GM18498 (cell line): ENCODE data around the gene SUSD6.
"Not testable (repeated sequence)": the region's sequence is repeated elsewhere in the genome, so short reads cannot be mapped to it uniquely, and the experiment has no call there.

ENCODE experiments used
- ATAC-seq: cut with Tn5 transposase; IDR thresholded peaks from one replicate; pipeline ENCODE4 v1.9.1; 2021; ENCODE audit warnings: mild to moderate bottlenecking, moderate library complexity; ENCODE audit not compliant: unreplicated experiment

Gene SUSD6

GRCh38 chr14:69647213-69647612, 35.8 kb downstream of the SUSD6 start:
- ATAC-seq = no peak

- not testable (repeated sequence) for ATAC-seq
Observed at GRCh38 chr14:69647642-69648041, 36.2 kb downstream of the SUSD6 start.

GRCh38 chr14:69648480-69649451, 37.4 kb downstream of the SUSD6 start:
- peak; percentile 64 for ATAC-seq

- no peak for ATAC-seq
Observed at GRCh38 chr14:69650948-69651369, 39.6 kb downstream of the SUSD6 start.

- no peak for ATAC-seq
Observed at GRCh38 chr14:69651664-69652063, 40.3 kb downstream of the SUSD6 start.

GRCh38 chr14:69652942-69653684, 41.7 kb downstream of the SUSD6 start:
- ATAC-seq = no peak

GRCh38 chr14:69654116-69654515, 42.7 kb downstream of the SUSD6 start:
- ATAC-seq = no peak

GRCh38 chr14:69657950-69658355, 46.6 kb downstream of the SUSD6 start:
- ATAC-seq = no peak

GRCh38 chr14:69658664-69659261, 47.4 kb downstream of the SUSD6 start:
- ATAC-seq = no peak

GRCh38 chr14:69660344-69661193, 49.2 kb downstream of the SUSD6 start:
- ATAC-seq = no peak

- ATAC-seq = no peak
Observed at GRCh38 chr14:69661194-69661537, 49.8 kb downstream of the SUSD6 start.

- no peak for ATAC-seq
Observed at GRCh38 chr14:69662636-69663299, 51.4 kb downstream of the SUSD6 start.

GRCh38 chr14:69663300-69663643, 51.9 kb downstream of the SUSD6 start:
- ATAC-seq = no peak

- no peak for ATAC-seq
Observed at GRCh38 chr14:69664265-69664664, 52.9 kb downstream of the SUSD6 start.

GRCh38 chr14:69664865-69665526, 53.6 kb downstream of the SUSD6 start:
- no peak for ATAC-seq

GRCh38 chr14:69665631-69666030, 54.2 kb downstream of the SUSD6 start:
- no peak for ATAC-seq

- no peak for ATAC-seq
Observed at GRCh38 chr14:69666112-69666511, 54.7 kb downstream of the SUSD6 start.

GRCh38 chr14:69666690-69667211, 55.4 kb downstream of the SUSD6 start:
- ATAC-seq = no peak

GRCh38 chr14:69667938-69668335, 56.5 kb downstream of the SUSD6 start:
- ATAC-seq = peak; percentile 31
